ENCODE results near the gene TMEM239. TPM values are rescaled to one million over a fixed set of nuclear protein-coding genes. Genes with fewer than 3 reads are reported as not detected.

The TMEM239 gene
- total RNA-seq, 4 donors from 2014 or later, result not detected

- in situ Hi-C loops (cut with MboI; ENCODE audit: low sequenced_read_pairs in 4 of 4), result loop anchor here in 1 of 4 donors (25.0 kb wide), 1 partner anchor 1722 kb away; the partner anchor contains the start of gene PSMF1
Observed at GRCh38 chr20:2834401-2835110, 18.4 kb downstream of the TMEM239 start.

GRCh38 chr20:2835331-2835796 lies 19.2 kb downstream of the TMEM239 start:
- Histone ChIP-seq H3K36me3 (no peaks in the 10 kb centered on the region), H3K9me3 (no peaks in the 10 kb centered on the region), H3K27ac (no peak overlapping the region), H3K4me1 (peaks cover 7 to 11% of the 10 kb centered on the region in 2 donors), H3K4me3 (no peak overlapping the region), H3K27me3 (no peaks in the 10 kb centered on the region)
- in situ Hi-C loops (cut with MboI; ENCODE audit: low sequenced_read_pairs in 4 of 4) (loop anchor here in 1 of 4 donors (25.0 kb wide), 1 partner anchor 1723 kb away; the partner anchor contains the start of gene PSMF1), intact Hi-C loops (cut with DNase I; ENCODE audit: low total_unique reads) (no loop called here)
- TF ChIP-seq CTCF (IDR thresholded peaks at IDR 0.05 in 4 of 5, conservative IDR thresholded peaks at IDR 0.05 in 1 of 5), result no peak
- no peak for ATAC-seq
- no peak for DNase-seq

More at GRCh38 chr20:2834401-2835110, 18.4 kb downstream of the TMEM239 start:
- ATAC-seq (no peak), DNase-seq (no peak)
- peaks cover 0 to 5% (median 0%) of the 10 kb centered on the region in 3 donors for H3K27me3 ChIP-seq
- no peaks in the 10 kb centered on the region for H3K9me3 ChIP-seq
- peaks cover 3 to 5% of the 10 kb centered on the region in 2 donors for H3K4me1 ChIP-seq
- TF ChIP-seq POLR2A (IDR thresholded peaks at IDR 0.05) (no peak), CTCF (IDR thresholded peaks at IDR 0.05 in 4 of 5, conservative IDR thresholded peaks at IDR 0.05 in 1 of 5) (no peak)
- no peak overlapping the region for H3K4me3 ChIP-seq
- no peak overlapping the region for H3K27ac ChIP-seq
- intact Hi-C loops (cut with DNase I; ENCODE audit: low total_unique reads), result no loop called here
- H3K36me3 ChIP-seq, result no peaks in the 10 kb centered on the region

GRCh38 chr20:2836035-2836434 lies 19.9 kb downstream of the TMEM239 start:
- no peak for ATAC-seq
- no peak overlapping the region for H3K27ac ChIP-seq
- peaks cover 7 to 11% of the 10 kb centered on the region in 2 donors for H3K4me1 ChIP-seq
- H3K27me3 ChIP-seq, result no peaks in the 10 kb centered on the region
- H3K4me3 ChIP-seq, result no peak overlapping the region
- no peak for DNase-seq
- no peaks in the 10 kb centered on the region for H3K36me3 ChIP-seq
- in situ Hi-C loops (cut with MboI; ENCODE audit: low sequenced_read_pairs in 4 of 4), result loop anchor here in 1 of 4 donors (25.0 kb wide), 1 partner anchor 1724 kb away; the partner anchor contains the start of gene PSMF1
- intact Hi-C loops (cut with DNase I; ENCODE audit: low total_unique reads), result no loop called here
- no peaks in the 10 kb centered on the region for H3K9me3 ChIP-seq
- TF ChIP-seq POLR2A (IDR thresholded peaks at IDR 0.05) (no peak), CTCF (IDR thresholded peaks at IDR 0.05 in 4 of 5, conservative IDR thresholded peaks at IDR 0.05 in 1 of 5) (no peak)

- no peak overlapping the region for H3K4me3 ChIP-seq
- DNase-seq, result no peak
- no peak for ATAC-seq
- in situ Hi-C loops (cut with MboI; ENCODE audit: low sequenced_read_pairs in 4 of 4), result loop anchor here in 1 of 4 donors (25.0 kb wide), 1 partner anchor 1725 kb away; the partner anchor contains the start of gene PSMF1
- peaks cover 16 to 23% of the 10 kb centered on the region in 2 donors for H3K4me1 ChIP-seq
- intact Hi-C loops (cut with DNase I; ENCODE audit: low total_unique reads), result no loop called here
- H3K27me3 ChIP-seq, result no peaks in the 10 kb centered on the region
- no peaks in the 10 kb centered on the region for H3K9me3 ChIP-seq
- no peak overlapping the region for H3K27ac ChIP-seq
- H3K36me3 ChIP-seq, result no peaks in the 10 kb centered on the region
- TF ChIP-seq CTCF (IDR thresholded peaks at IDR 0.05 in 4 of 5, conservative IDR thresholded peaks at IDR 0.05 in 1 of 5) (no peak), POLR2A (IDR thresholded peaks at IDR 0.05) (no peak)
Observed at GRCh38 chr20:2837221-2837960, 21.2 kb downstream of the TMEM239 start.
